K562 (cell line): Measurements from ENCODE around the gene HCN3. TPM values are rescaled to one million over a fixed set of nuclear protein-coding genes. Genes with fewer than 3 reads are reported as not detected.

Experiments
- CBFA2T2 ChIP-seq: fragments of 450-650 bp; conservative IDR thresholded peaks from 2 replicates; pipeline ENCODE4 v1.6.1; 2017; ENCODE audit warnings: mild to moderate bottlenecking
- CBX1 ChIP-seq: sonication (generic); IDR thresholded peaks from 2 replicates; pipeline ENCODE4 v1.6.1; 2016; ENCODE audit warnings: antibody characterized with exemption, low read depth, mild to moderate bottlenecking
- CCAR2 ChIP-seq: fragments of 200-400 bp; formaldehyde crosslinking; IDR thresholded peaks from 2 replicates; pipeline ENCODE4 v1.6.1; 2017; ENCODE audit warnings: mild to moderate bottlenecking, low read depth, low read length
- CEBPB ChIP-seq: fragments of 450-650 bp; IDR thresholded peaks from 2 replicates; pipeline ENCODE4 v1.6.1; 2016; ENCODE audit warnings: missing genetic modification characterization, missing compliant biosample characterization
- COPS2 ChIP-seq: fragments of 450-650 bp; conservative IDR thresholded peaks from 2 replicates; pipeline ENCODE4 v1.6.1; 2016; ENCODE audit warnings: mild to moderate bottlenecking, moderate library complexity
- DACH1 ChIP-seq: fragments of 450-650 bp; IDR thresholded peaks from 2 replicates; pipeline ENCODE4 v1.6.1; 2018; ENCODE audit not compliant: partially characterized antibody
- FOXJ3 ChIP-seq: sonication (generic); formaldehyde crosslinking; IDR thresholded peaks from 2 replicates; pipeline ENCODE4 v1.4.0; 2020; ENCODE audit warnings: mild to moderate bottlenecking, missing genetic modification reagents
- HDAC3 ChIP-seq: fragments of 450-650 bp; IDR thresholded peaks from 2 replicates; pipeline ENCODE4 v1.6.1; 2018; ENCODE audit warnings: borderline replicate concordance, mild to moderate bottlenecking, moderate library complexity; ENCODE audit not compliant: partially characterized antibody
- HNRNPL ChIP-seq: fragments of 200-400 bp; formaldehyde crosslinking; IDR thresholded peaks from 2 replicates; pipeline ENCODE4 v1.6.1; 2017; ENCODE audit warnings: low read depth, mild to moderate bottlenecking, low read length
- HNRNPUL1 ChIP-seq: fragments of 200-400 bp; formaldehyde crosslinking; IDR thresholded peaks from 2 replicates; pipeline ENCODE4 v1.6.1; 2017; ENCODE audit warnings: low read length
- JUN ChIP-seq, 2 experiments: sonication (generic) in 1 of 2; formaldehyde crosslinking in 1 of 2; IDR thresholded peaks; 2 replicates each; pipeline versions ENCODE4 v1.6.1 to v1.8.0; 2012 to 2022; ENCODE audit warnings: borderline replicate concordance in 2 of 2, mild to moderate bottlenecking in 2 of 2, improper control_type of control experiment in 1 of 2, low read depth in 1 of 2, low read length in 1 of 2, missing genetic modification reagents in 1 of 2
- KLF10 ChIP-seq: fragments of 250-450 bp; sonication (Bioruptor Pico); IDR thresholded peaks from 2 replicates; pipeline ENCODE4 v1.6.1; 2021; ENCODE audit warnings: matching md5 sums
- MEF2D ChIP-seq: conservative IDR thresholded peaks from 2 replicates; pipeline ENCODE4 v1.6.1; 2016; ENCODE audit warnings: low read depth, missing genetic modification characterization, missing compliant biosample characterization
- MTA3 ChIP-seq: fragments of 450-650 bp; formaldehyde crosslinking; IDR thresholded peaks from 2 replicates; pipeline ENCODE4 v1.6.1; 2017; ENCODE audit warnings: mild to moderate bottlenecking, borderline replicate concordance
- PML ChIP-seq: IDR thresholded peaks from 2 replicates; pipeline ENCODE4 v1.6.1; 2012; ENCODE audit warnings: low read length, inconsistent platforms
- SMAD2 ChIP-seq: fragments of 150-350 bp; IDR thresholded peaks from 2 replicates; pipeline ENCODE4 v1.6.1; 2014; ENCODE audit warnings: low read depth, mild to moderate bottlenecking, low read length
- SMARCE1 ChIP-seq: fragments of 450-650 bp; IDR thresholded peaks from 2 replicates; pipeline ENCODE4 v1.7.1; 2016; ENCODE audit warnings: mild to moderate bottlenecking
- TBL1XR1 ChIP-seq, 2 experiments: IDR thresholded peaks; 2 replicates each; pipeline ENCODE4 v1.6.1; 2012; ENCODE audit warnings: improper control_type of control experiment in 2 of 2, low read length in 2 of 2, mild to moderate bottlenecking in 1 of 2
- TBP ChIP-seq: optimal IDR thresholded peaks from 2 replicates; pipeline ENCODE3; 2011; ENCODE audit warnings: low read depth, low read length, improper control_type of control experiment
- U2AF2 ChIP-seq: fragments of 200-400 bp; formaldehyde crosslinking; optimal IDR thresholded peaks from 2 replicates; pipeline ENCODE3; 2017; ENCODE audit warnings: low read depth, mild to moderate bottlenecking, low read length
- ZNF324 ChIP-seq: fragments of 250-450 bp; sonication (Bioruptor Pico); IDR thresholded peaks from 2 replicates; pipeline ENCODE4 v1.4.0; 2020; ENCODE audit warnings: mild to moderate bottlenecking
- polyA plus RNA-seq, 8 experiments: library from polyadenylated mRNA; depleted of rRNA in 4 of 8; stranded (reverse) in 5 of 8; unstranded in 3 of 8; fragments of >200 nt; fragmentation: Nextera tagmentation in 2 of 8; fragmentation: Illumina TruSeq in 1 of 8; extraction: Ambion mirVana in 2 of 8; extraction: Trizol in 1 of 8; gene quantifications; 2 replicates each; pipeline versions ENCODE4 v1.2.1 to v1.2.3, GENCODE V29; 2011 to 2014; ENCODE audit warnings: inconsistent platforms in 1 of 8, missing spikeins in 1 of 8
- total RNA-seq, 7 experiments: library from RNA; depleted of rRNA in 6 of 7; stranded (reverse); fragments of >200 nt in 6 of 7; fragmentation: Illumina TruSeq in 2 of 7; extraction: Trizol in 2 of 7; gene quantifications; 2 replicates each; pipeline versions ENCODE4 v1.2.1 to v1.2.3, GENCODE V29; 2011 to 2021; ENCODE audit warnings: low replicate concordance in 1 of 7
- TF ChIP-seq, protein P1 (sequence below): fragments of 250-450 bp; sonication (Bioruptor Pico); IDR thresholded peaks from 2 replicates; pipeline ENCODE4 v1.4.0; 2020; ENCODE audit warnings: mild to moderate bottlenecking, moderate library complexity
- TF ChIP-seq, protein P2 (sequence below): fragments of 450-650 bp; formaldehyde crosslinking; conservative IDR thresholded peaks from 2 replicates; pipeline ENCODE4 v1.4.0; 2022; ENCODE audit warnings: mild to moderate bottlenecking, missing genetic modification characterization
- TF ChIP-seq, protein P3 (sequence below): fragments of 250-450 bp; sonication (Bioruptor Pico); IDR thresholded peaks from 2 replicates; pipeline ENCODE4 v1.5.0; 2021

Gene HCN3
- total and polyA plus RNA-seq, 9 of the 15 experiments (the other 6 are each of a cell fraction or from before 2014, with no cell fraction given): 0.91 to 9.7 (median 3.9) TPM

DNA sequence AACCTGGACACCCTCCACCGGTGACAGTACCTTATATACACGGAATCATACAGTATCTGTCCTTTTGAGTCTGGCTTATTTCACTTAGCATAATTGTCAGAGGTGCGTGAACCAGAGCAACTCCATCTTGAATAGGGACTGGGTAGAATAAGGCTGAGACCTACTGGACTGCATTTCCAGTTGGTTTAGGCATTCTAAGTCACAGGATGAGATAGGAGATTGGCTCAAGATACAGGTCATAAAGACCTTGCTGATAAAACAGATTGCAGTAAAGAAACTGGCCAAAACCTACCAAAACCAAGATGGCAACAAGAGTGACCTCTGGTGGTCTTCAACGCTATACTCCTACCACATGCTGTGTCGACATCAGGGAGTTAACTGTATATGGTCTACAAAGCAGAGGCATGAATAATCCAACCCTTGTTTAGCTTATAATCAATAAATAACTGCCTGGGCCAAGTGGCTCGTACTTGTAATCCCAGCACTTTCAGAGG lies 30.0 kb downstream of the HCN3 start (continued):
- no peak for TF ChIP-seq TBL1XR1 (IDR thresholded peaks at IDR 0.05; ENCODE audit: low read length in 2 of 2)
- no peak for TF ChIP-seq TBP
- TF ChIP-seq JUN (IDR thresholded peaks at IDR 0.05; ENCODE audit: borderline replicate concordance, low read depth, low read length): no peak
- no peak for TF ChIP-seq JUN (CRISPR knock-in tag; IDR thresholded peaks at IDR 0.05; ENCODE audit: borderline replicate concordance)
- TF ChIP-seq HNRNPUL1: no peak
- TF ChIP-seq HDAC3: no peak
- peak; percentile 77 for TF ChIP-seq CEBPB (tag)
- TF ChIP-seq, protein P1, sequence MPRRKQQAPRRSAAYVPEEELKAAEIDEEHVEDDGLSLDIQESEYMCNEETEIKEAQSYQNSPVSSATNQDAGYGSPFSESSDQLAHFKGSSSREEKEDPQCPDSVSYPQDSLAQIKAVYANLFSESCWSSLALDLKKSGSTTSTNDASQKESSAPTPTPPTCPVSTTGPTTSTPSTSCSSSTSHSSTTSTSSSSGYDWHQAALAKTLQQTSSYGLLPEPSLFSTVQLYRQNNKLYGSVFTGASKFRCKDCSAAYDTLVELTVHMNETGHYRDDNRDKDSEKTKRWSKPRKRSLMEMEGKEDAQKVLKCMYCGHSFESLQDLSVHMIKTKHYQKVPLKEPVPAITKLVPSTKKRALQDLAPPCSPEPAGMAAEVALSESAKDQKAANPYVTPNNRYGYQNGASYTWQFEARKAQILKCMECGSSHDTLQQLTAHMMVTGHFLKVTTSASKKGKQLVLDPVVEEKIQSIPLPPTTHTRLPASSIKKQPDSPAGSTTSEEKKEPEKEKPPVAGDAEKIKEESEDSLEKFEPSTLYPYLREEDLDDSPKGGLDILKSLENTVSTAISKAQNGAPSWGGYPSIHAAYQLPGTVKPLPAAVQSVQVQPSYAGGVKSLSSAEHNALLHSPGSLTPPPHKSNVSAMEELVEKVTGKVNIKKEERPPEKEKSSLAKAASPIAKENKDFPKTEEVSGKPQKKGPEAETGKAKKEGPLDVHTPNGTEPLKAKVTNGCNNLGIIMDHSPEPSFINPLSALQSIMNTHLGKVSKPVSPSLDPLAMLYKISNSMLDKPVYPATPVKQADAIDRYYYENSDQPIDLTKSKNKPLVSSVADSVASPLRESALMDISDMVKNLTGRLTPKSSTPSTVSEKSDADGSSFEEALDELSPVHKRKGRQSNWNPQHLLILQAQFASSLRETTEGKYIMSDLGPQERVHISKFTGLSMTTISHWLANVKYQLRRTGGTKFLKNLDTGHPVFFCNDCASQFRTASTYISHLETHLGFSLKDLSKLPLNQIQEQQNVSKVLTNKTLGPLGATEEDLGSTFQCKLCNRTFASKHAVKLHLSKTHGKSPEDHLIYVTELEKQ (CRISPR knock-in tag): peak; percentile 91
- TF ChIP-seq HNRNPL: no peak
- no peak for TF ChIP-seq CCAR2
- no peak for TF ChIP-seq COPS2
- no peak for TF ChIP-seq CBFA2T2
- TF ChIP-seq DACH1: no peak
- TF ChIP-seq CBX1: no peak
- no peak for TF ChIP-seq SMAD2
- TF ChIP-seq MTA3: 0 out of 2 replicates have a peak, but pooled peaks have one; percentile 28
- TF ChIP-seq PML: no peak
- TF ChIP-seq, protein P2, sequence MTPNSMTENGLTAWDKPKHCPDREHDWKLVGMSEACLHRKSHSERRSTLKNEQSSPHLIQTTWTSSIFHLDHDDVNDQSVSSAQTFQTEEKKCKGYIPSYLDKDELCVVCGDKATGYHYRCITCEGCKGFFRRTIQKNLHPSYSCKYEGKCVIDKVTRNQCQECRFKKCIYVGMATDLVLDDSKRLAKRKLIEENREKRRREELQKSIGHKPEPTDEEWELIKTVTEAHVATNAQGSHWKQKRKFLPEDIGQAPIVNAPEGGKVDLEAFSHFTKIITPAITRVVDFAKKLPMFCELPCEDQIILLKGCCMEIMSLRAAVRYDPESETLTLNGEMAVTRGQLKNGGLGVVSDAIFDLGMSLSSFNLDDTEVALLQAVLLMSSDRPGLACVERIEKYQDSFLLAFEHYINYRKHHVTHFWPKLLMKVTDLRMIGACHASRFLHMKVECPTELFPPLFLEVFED: peak; percentile 84
- no peak for TF ChIP-seq KLF10 (CRISPR knock-in tag)
- peak; percentile 75 for TF ChIP-seq ZNF324
- TF ChIP-seq, protein P3, sequence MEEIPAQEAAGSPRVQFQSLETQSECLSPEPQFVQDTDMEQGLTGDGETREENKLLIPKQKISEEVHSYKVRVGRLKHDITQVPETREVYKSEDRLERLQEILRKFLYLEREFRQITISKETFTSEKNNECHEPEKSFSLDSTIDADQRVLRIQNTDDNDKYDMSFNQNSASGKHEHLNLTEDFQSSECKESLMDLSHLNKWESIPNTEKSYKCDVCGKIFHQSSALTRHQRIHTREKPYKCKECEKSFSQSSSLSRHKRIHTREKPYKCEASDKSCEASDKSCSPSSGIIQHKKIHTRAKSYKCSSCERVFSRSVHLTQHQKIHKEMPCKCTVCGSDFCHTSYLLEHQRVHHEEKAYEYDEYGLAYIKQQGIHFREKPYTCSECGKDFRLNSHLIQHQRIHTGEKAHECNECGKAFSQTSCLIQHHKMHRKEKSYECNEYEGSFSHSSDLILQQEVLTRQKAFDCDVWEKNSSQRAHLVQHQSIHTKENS (CRISPR knock-in tag): no peak
- peak; percentile 96 for TF ChIP-seq MEF2D
- no peak for TF ChIP-seq FOXJ3 (CRISPR knock-in tag)
- no peak; the same call in 1 of the 2 replicates for TF ChIP-seq SMARCE1
- no peak for TF ChIP-seq U2AF2
